B cell (primary cell): ENCODE results near the gene P2RY6. TPM values are rescaled to one million over a fixed set of nuclear protein-coding genes. Genes with fewer than 3 reads are reported as not detected.

Experiments
- ATAC-seq: fragments of 200-7000 bp; cut with Tn5 transposase; one replicate; pipeline ENCODE4 v1.10.0; 2021; ENCODE audit warnings: low read depth, mild to moderate bottlenecking, moderate number of reproducible peaks, moderate library complexity
- CTCF ChIA-PET: fragments of 350-600 bp; sonication (Branson Sonifier 250); formaldehyde crosslinking; loops from one replicate; lab custom pipeline; 2021; ENCODE audit warnings: antibody characterized with exemption, inconsistent platforms; lab: Charles Lee
- POLR2A ChIA-PET: fragments of 350-600 bp; sonication (Branson Sonifier 250); formaldehyde crosslinking; loops from one replicate; lab custom pipeline; 2021; ENCODE audit warnings: antibody characterized with exemption; lab: Charles Lee
- DNase-seq: peaks from one replicate; pipeline ENCODE4 v3.0.0; 2013
- H2AFZ ChIP-seq: 2 replicates; pipeline ENCODE4 v1.6.1; 2012; ENCODE audit warnings: mild to moderate bottlenecking, low read depth, low read length; ENCODE audit not compliant: insufficient read depth, poor library complexity, severe bottlenecking
- H3K27ac ChIP-seq, 2 donors: 1 replicate in 1 of 2; 2 replicates in 1 of 2; pipeline ENCODE4 v1.5.1; 2012 to 2013; ENCODE audit warnings: low read length in 2 of 2, mild to moderate bottlenecking in 2 of 2, moderate library complexity in 1 of 2
- H3K27me3 ChIP-seq, 4 experiments: fragments of 200-600 bp in 1 of 4; sonication (generic) in 1 of 4; replicated peaks in 1 of 4; 1 replicate in 2 of 4; 2 replicates in 2 of 4; pipeline versions ENCODE4 v1.6.1 to v1.7.0; 2013 to 2016; ENCODE audit warnings: low read length in 3 of 4, mild to moderate bottlenecking in 2 of 4, mixed read lengths in 1 of 4, moderate library complexity in 1 of 4; ENCODE audit not compliant: insufficient read depth in 4 of 4, control insufficient read depth in 3 of 4; ENCODE audit errors: control extremely low read depth in 1 of 4
- H3K36me3 ChIP-seq, 2 experiments: replicated peaks in 1 of 2; 1 replicate in 1 of 2; 2 replicates in 1 of 2; pipeline versions ENCODE4 v1.6.1 to v1.7.1; 2013; ENCODE audit warnings: low read length in 1 of 2; ENCODE audit not compliant: insufficient read depth in 2 of 2, control insufficient read depth in 1 of 2; ENCODE audit errors: control extremely low read depth in 1 of 2, extremely low read depth in 1 of 2
- H3K4me1 ChIP-seq, 2 donors: fragments of 200-600 bp in 1 of 2; sonication (generic) in 1 of 2; 1 replicate in 1 of 2; 2 replicates in 1 of 2; pipeline versions ENCODE4 v1.5.1 to v1.6.1; 2013 to 2017; ENCODE audit warnings: low read length in 2 of 2; ENCODE audit not compliant: control insufficient read depth in 2 of 2, insufficient read depth in 2 of 2
- H3K4me2 ChIP-seq: replicated peaks from 2 replicates; pipeline ENCODE3; 2012; ENCODE audit warnings: mild to moderate bottlenecking, low read depth, low read length; ENCODE audit not compliant: poor library complexity, severe bottlenecking
- H3K4me3 ChIP-seq, 5 experiments: fragments of 200-600 bp in 1 of 5; sonication (generic) in 1 of 5; 1 replicate in 3 of 5; 2 replicates in 2 of 5; pipeline versions ENCODE4 v1.5.1 to v1.7.0; 2011 to 2016; ENCODE audit warnings: low read length in 4 of 5, mild to moderate bottlenecking in 4 of 5, low read depth in 2 of 5, control low read depth in 1 of 5, moderate library complexity in 1 of 5; ENCODE audit not compliant: insufficient read depth in 1 of 5; ENCODE audit errors: control extremely low read depth in 1 of 5, extremely low read depth in 1 of 5
- H3K79me2 ChIP-seq: fragments of 200-600 bp; sonication (generic); one replicate; pipeline ENCODE4 v1.6.0; 2016; ENCODE audit warnings: low read length; ENCODE audit not compliant: control insufficient read depth, insufficient read depth
- H3K9ac ChIP-seq: fragments of 200-600 bp; sonication (generic); 2 replicates; pipeline ENCODE4 v1.6.1; 2017; ENCODE audit warnings: mild to moderate bottlenecking, low read length, moderate library complexity
- H3K9me3 ChIP-seq, 3 donors: one replicate each; pipeline versions ENCODE4 v1.6.1 to v1.7.1; 2013; ENCODE audit warnings: low read length in 2 of 3; ENCODE audit not compliant: control insufficient read depth in 2 of 3, insufficient read depth in 1 of 3; ENCODE audit errors: control extremely low read depth in 1 of 3
- H4K20me1 ChIP-seq: 2 replicates; pipeline ENCODE4 v1.6.0; 2012; ENCODE audit warnings: mild to moderate bottlenecking, low read length; ENCODE audit not compliant: insufficient read depth, control insufficient read depth, poor library complexity, severe bottlenecking
- H3K27ac Mint-ChIP-seq: one replicate; pipeline ENCODE4 v1.8.0; 2021; ENCODE audit warnings: mixed read lengths
- H3K27me3 Mint-ChIP-seq: one replicate; pipeline ENCODE4 v1.8.0; 2021; ENCODE audit warnings: mixed read lengths
- H3K4me1 Mint-ChIP-seq: one replicate; pipeline ENCODE4 v1.8.0; 2021; ENCODE audit warnings: mixed read lengths
- H3K4me3 Mint-ChIP-seq: one replicate; pipeline ENCODE4 v1.8.0; 2021; ENCODE audit warnings: mixed read lengths
- H3K9me3 Mint-ChIP-seq: one replicate; pipeline ENCODE4 v1.8.0; 2022; ENCODE audit warnings: mixed read lengths; ENCODE audit not compliant: insufficient read depth
- EZH2 ChIP-seq: IDR thresholded peaks from 2 replicates; pipeline ENCODE4 v1.6.1; 2012; ENCODE audit warnings: borderline replicate concordance, low read depth, mild to moderate bottlenecking, moderate library complexity, low read length; ENCODE audit not compliant: insufficient read depth, poor library complexity, severe bottlenecking
- WGBS: methylation state at CpG from one replicate; pipeline ENCODE4 v1.1.5; 2013; ENCODE audit warnings: missing lambda C conversion rate; ENCODE audit not compliant: insufficient coverage; 5-methylcytosine and 5-hydroxymethylcytosine counted together
- intact Hi-C: fragments of 100-400 bp; cut with micrococcal nuclease; formaldehyde crosslinking; loops from one replicate; pipeline ENCODE4 v1.10.0; 2022
- polyA plus RNA-seq: library from polyadenylated mRNA; depleted of rRNA; stranded (reverse); fragments of >200 nt; gene quantifications from 2 replicates; pipeline ENCODE4 v1.2.3, GENCODE V29; 2012
- total RNA-seq, 2 donors: library from RNA; stranded (reverse); fragments of 120-200 nt in 1 of 2; gene quantifications; 1 replicate in 1 of 2; 2 replicates in 1 of 2; pipeline versions ENCODE4 v1.2.3 to v1.2.4, GENCODE V29; 2013 to 2022
- TF ChIP-seq, protein P1 (sequence below): fragments of 200-600 bp; IDR thresholded peaks from one replicate; pipeline ENCODE4 v1.8.0; 2022; ENCODE audit warnings: antibody characterized with exemption, mild to moderate bottlenecking

Gene P2RY6
- total and polyA plus RNA-seq, 2 donors (not counting 1 experiment from before 2014, with no cell fraction given), result 0.25 TPM; not detected in 1

DNA sequence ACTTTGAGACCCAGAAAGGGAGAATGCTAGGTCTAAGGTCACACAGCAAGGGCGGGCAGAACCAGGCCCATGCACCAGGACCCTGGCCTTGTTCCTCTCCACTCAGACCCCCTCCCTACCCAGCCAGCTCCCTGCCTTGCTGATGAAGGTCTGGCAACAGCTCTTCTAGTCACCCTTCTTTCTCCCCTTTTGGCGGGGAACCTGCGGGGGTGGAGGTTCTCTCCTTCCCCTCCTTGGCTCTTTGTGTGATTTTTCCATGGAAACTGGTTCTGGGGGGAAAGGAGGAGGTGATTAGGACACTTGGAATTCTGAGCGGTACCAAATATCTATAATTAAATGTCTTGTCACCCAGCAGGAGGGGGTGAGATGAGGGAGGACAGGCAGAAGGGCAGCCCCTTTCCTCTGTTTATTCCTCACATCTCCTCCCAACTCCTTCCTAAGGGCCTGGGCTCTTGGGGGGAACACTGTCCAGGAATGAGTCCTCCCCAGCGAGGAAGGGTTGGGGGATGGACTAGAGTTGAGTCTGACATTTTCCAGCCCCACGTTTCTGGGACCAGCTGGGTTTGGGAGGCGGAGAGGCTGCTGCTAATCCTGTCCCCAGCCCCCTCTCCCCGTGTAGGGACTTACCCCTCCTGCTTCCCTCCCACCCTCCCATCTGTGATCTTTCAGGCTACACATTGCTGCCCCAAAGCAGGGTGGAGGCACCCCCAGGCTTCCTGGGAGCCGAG, 43.3 kb downstream of the P2RY6 start:
- peaks cover 7% of the 10 kb centered on the region for H3K27me3 Mint-ChIP-seq
- ATAC-seq (no peak), DNase-seq (no peak)
- H4K20me1 ChIP-seq, result no peaks in the 10 kb centered on the region
- POLR2A ChIA-PET, result interaction anchor here (0.6 kb wide), 1 partner anchor 210 kb away, joined by 3 read pairs; no protein-coding TSS in a partner anchor
- TF ChIP-seq, protein P1, sequence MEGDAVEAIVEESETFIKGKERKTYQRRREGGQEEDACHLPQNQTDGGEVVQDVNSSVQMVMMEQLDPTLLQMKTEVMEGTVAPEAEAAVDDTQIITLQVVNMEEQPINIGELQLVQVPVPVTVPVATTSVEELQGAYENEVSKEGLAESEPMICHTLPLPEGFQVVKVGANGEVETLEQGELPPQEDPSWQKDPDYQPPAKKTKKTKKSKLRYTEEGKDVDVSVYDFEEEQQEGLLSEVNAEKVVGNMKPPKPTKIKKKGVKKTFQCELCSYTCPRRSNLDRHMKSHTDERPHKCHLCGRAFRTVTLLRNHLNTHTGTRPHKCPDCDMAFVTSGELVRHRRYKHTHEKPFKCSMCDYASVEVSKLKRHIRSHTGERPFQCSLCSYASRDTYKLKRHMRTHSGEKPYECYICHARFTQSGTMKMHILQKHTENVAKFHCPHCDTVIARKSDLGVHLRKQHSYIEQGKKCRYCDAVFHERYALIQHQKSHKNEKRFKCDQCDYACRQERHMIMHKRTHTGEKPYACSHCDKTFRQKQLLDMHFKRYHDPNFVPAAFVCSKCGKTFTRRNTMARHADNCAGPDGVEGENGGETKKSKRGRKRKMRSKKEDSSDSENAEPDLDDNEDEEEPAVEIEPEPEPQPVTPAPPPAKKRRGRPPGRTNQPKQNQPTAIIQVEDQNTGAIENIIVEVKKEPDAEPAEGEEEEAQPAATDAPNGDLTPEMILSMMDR, result no peak
- no peak for TF ChIP-seq EZH2
- H3K27ac ChIP-seq, result no peak overlapping the region
- H3K27me3 ChIP-seq, result no peaks in the 10 kb centered on the region
- intact Hi-C loops, result no loop called here
- H3K4me1 ChIP-seq, result no peaks in the 10 kb centered on the region
- no peak overlapping the region for H3K4me3 ChIP-seq
- H3K36me3 ChIP-seq, result no peaks in the 10 kb centered on the region
- H3K9me3 ChIP-seq, result peaks cover 0 to 5% (median 0%) of the 10 kb centered on the region in 3 donors
- no peak overlapping the region for H3K9ac ChIP-seq
- H3K4me2 ChIP-seq, result no peak overlapping the region
- H2AFZ ChIP-seq, result no peak overlapping the region
- no peak overlapping the region for H3K4me3 Mint-ChIP-seq
- CTCF ChIA-PET, result interaction anchor here (1.2 kb wide), 1 partner anchor 20 kb away, joined by 3 read pairs; no protein-coding TSS in a partner anchor
- H3K79me2 ChIP-seq, result no peaks in the 10 kb centered on the region
- H3K4me1 Mint-ChIP-seq, result no peaks in the 10 kb centered on the region
- no peaks in the 10 kb centered on the region for H3K9me3 Mint-ChIP-seq
- WGBS, result 54% methylated on average over 6 of the region's 9 CpGs
- H3K27ac Mint-ChIP-seq, result no peak overlapping the region

DNA sequence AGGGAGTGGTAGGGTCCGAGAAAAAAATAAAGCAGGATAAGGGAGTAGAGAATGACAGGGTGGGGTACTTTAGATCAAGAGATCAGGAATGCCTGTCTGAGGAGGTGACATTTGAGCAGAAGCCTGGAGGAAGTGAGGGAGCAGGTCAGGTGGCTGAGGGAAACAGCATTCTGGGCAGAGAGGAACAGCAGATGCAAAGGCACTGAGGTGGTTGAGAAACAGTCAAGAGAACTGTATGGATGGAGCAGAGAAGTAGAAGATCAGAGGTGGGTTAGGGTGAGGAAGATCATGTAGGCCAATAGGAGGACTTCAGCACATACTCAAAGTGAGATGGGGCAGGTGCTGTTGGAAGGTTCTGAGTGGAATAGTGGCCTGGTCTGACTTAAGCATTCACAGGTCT, 44.3 kb downstream of the P2RY6 start:
- no peak overlapping the region for H3K9ac ChIP-seq
- no peak overlapping the region for H3K4me2 ChIP-seq
- peaks cover 0 to 5% (median 0%) of the 10 kb centered on the region in 3 donors for H3K9me3 ChIP-seq
- no peak overlapping the region for H3K4me3 Mint-ChIP-seq
- peaks cover under 1% of the 10 kb centered on the region for H3K4me1 Mint-ChIP-seq
- no peak overlapping the region for H2AFZ ChIP-seq
- DNase-seq (no peak), ATAC-seq (no peak)
- H3K36me3 ChIP-seq, result no peaks in the 10 kb centered on the region
- 100% methylated on average over 1 of the region's 1 CpG for WGBS
- no peaks in the 10 kb centered on the region for H3K79me2 ChIP-seq
- H3K27ac ChIP-seq, result no peak overlapping the region
- H4K20me1 ChIP-seq, result no peaks in the 10 kb centered on the region
- ChIA-PET CTCF (interaction anchor here (1.2 kb wide), 1 partner anchor 19 kb away, joined by 3 read pairs; no protein-coding TSS in a partner anchor), POLR2A (interaction anchor here (0.6 kb wide), 1 partner anchor 16 kb away, joined by 5 read pairs; no protein-coding TSS in a partner anchor)
- H3K4me3 ChIP-seq, result no peak overlapping the region
- no peak overlapping the region for H3K27ac Mint-ChIP-seq
- H3K27me3 ChIP-seq, result no peaks in the 10 kb centered on the region
- intact Hi-C loops, result no loop called here
- H3K9me3 Mint-ChIP-seq, result no peaks in the 10 kb centered on the region
- H3K4me1 ChIP-seq, result peaks cover 3% of the 10 kb centered on the region in 2 donors
- peaks cover 7% of the 10 kb centered on the region for H3K27me3 Mint-ChIP-seq
- TF ChIP-seq, protein P1, result no peak
